Liver (tissue), 9 donors: ENCODE results near the gene SETD5. TPM values are rescaled to one million over a fixed set of nuclear protein-coding genes. Genes with fewer than 3 reads are reported as not detected.
A peak's percentile ranks its signal among the peaks of the same experiment; 100 is the strongest.

Experiments
- DNase-seq: peaks from one replicate; pipeline ENCODE4 v3.0.0-alpha.2; 2017; ENCODE audit warnings: low spot score
- H3K27ac ChIP-seq, 2 donors: one replicate each; pipeline ENCODE4 v1.7.0; 2013; ENCODE audit warnings: inconsistent platforms in 2 of 2, low read length in 2 of 2, control low read depth in 1 of 2, low read depth in 1 of 2, mild to moderate bottlenecking in 1 of 2
- H3K27me3 ChIP-seq, 4 donors: one replicate each; pipeline versions ENCODE4 v1.6.1 to v1.7.0; 2013; ENCODE audit warnings: low read length in 3 of 4, inconsistent platforms in 1 of 4, mild to moderate bottlenecking in 1 of 4, moderate library complexity in 1 of 4; ENCODE audit not compliant: control insufficient read depth in 4 of 4, insufficient read depth in 4 of 4
- H3K36me3 ChIP-seq, 4 donors: one replicate each; pipeline versions ENCODE4 v1.6.1 to v1.7.0; 2013; ENCODE audit warnings: low read length in 3 of 4, mild to moderate bottlenecking in 3 of 4, low read depth in 1 of 4, moderate library complexity in 1 of 4; ENCODE audit not compliant: control insufficient read depth in 4 of 4, insufficient read depth in 3 of 4
- H3K4me1 ChIP-seq, 4 donors: one replicate each; pipeline versions ENCODE4 v1.6.1 to v1.7.0; 2013; ENCODE audit warnings: low read length in 3 of 4, mild to moderate bottlenecking in 3 of 4, moderate library complexity in 1 of 4; ENCODE audit not compliant: control insufficient read depth in 4 of 4, insufficient read depth in 4 of 4
- H3K4me3 ChIP-seq, 3 donors: one replicate each; pipeline versions ENCODE4 v1.6.1 to v1.7.0; 2013; ENCODE audit warnings: low read length in 3 of 3, control low read depth in 1 of 3, low read depth in 1 of 3, mild to moderate bottlenecking in 1 of 3
- H3K9ac ChIP-seq, 2 donors: one replicate each; pipeline ENCODE4 v1.7.0; 2013; ENCODE audit warnings: low read length in 2 of 2, mild to moderate bottlenecking in 2 of 2, moderate library complexity in 2 of 2, control low read depth in 1 of 2, low read depth in 1 of 2
- H3K9me3 ChIP-seq, 4 donors: one replicate each; pipeline versions ENCODE4 v1.6.1 to v1.7.0; 2013; ENCODE audit warnings: low read length in 3 of 4; ENCODE audit not compliant: control insufficient read depth in 4 of 4
- ATF3 ChIP-seq: IDR thresholded peaks from 2 replicates; pipeline ENCODE4 v1.6.1; 2016; ENCODE audit warnings: antibody characterized with exemption
- CTCF ChIP-seq: fragments of 150-350 bp; IDR thresholded peaks from 2 replicates; pipeline ENCODE4 v1.5.1; 2017; ENCODE audit warnings: improper control_type of control experiment, low read depth, low read length; ENCODE audit not compliant: missing input control
- EGR1 ChIP-seq, 2 donors: IDR thresholded peaks; 2 replicates each; pipeline ENCODE4 v1.6.1; 2016 to 2018; ENCODE audit warnings: antibody characterized with exemption in 2 of 2, low read depth in 2 of 2
- FOXA2 ChIP-seq: IDR thresholded peaks from 2 replicates; pipeline ENCODE4 v1.6.1; 2016; ENCODE audit warnings: antibody characterized with exemption
- GABPA ChIP-seq, 2 donors: IDR thresholded peaks in 1 of 2; conservative IDR thresholded peaks in 1 of 2; 2 replicates each; pipeline ENCODE4 v1.6.1; 2016; ENCODE audit warnings: antibody characterized with exemption in 2 of 2, mild to moderate bottlenecking in 1 of 2, moderate library complexity in 1 of 2
- HNF4A ChIP-seq, 2 donors: conservative IDR thresholded peaks; 2 replicates each; pipeline ENCODE4 v1.6.1; 2016; ENCODE audit warnings: antibody characterized with exemption in 2 of 2, mild to moderate bottlenecking in 2 of 2
- HNF4G ChIP-seq: IDR thresholded peaks from 2 replicates; pipeline ENCODE4 v1.6.1; 2016; ENCODE audit warnings: antibody characterized with exemption
- JUND ChIP-seq, 2 donors: IDR thresholded peaks; 2 replicates each; pipeline ENCODE4 v1.6.1; 2016; ENCODE audit warnings: antibody characterized with exemption in 2 of 2
- MAX ChIP-seq: IDR thresholded peaks from 2 replicates; pipeline ENCODE4 v1.6.1; 2016; ENCODE audit warnings: antibody characterized with exemption
- NR2F2 ChIP-seq: IDR thresholded peaks from 2 replicates; pipeline ENCODE4 v1.6.1; 2016; ENCODE audit warnings: antibody characterized with exemption
- RAD21 ChIP-seq, 2 donors: IDR thresholded peaks; 2 replicates each; pipeline ENCODE4 v1.6.1; 2016; ENCODE audit warnings: antibody characterized with exemption in 2 of 2, mild to moderate bottlenecking in 2 of 2
- REST ChIP-seq: IDR thresholded peaks from 2 replicates; pipeline ENCODE4 v1.6.1; 2016; ENCODE audit warnings: antibody characterized with exemption, mild to moderate bottlenecking
- RXRA ChIP-seq, 2 donors: IDR thresholded peaks; 2 replicates each; pipeline ENCODE4 v1.6.1; 2017 to 2018; ENCODE audit warnings: antibody characterized with exemption in 2 of 2, mild to moderate bottlenecking in 1 of 2
- TAF1 ChIP-seq: conservative IDR thresholded peaks from 2 replicates; pipeline ENCODE4 v1.6.1; 2016; ENCODE audit warnings: antibody characterized with exemption, mild to moderate bottlenecking
- YY1 ChIP-seq: IDR thresholded peaks from 2 replicates; pipeline ENCODE4 v1.6.1; 2016; ENCODE audit warnings: antibody characterized with exemption, mild to moderate bottlenecking
- ZBTB33 ChIP-seq: IDR thresholded peaks from 2 replicates; pipeline ENCODE4 v1.6.1; 2016; ENCODE audit warnings: antibody characterized with exemption
- WGBS: extraction: QIAGEN DNeasy Blood & Tissue Kit; methylation state at CpG from one replicate; pipeline ENCODE4 v1.1.7; 2013; 5-methylcytosine and 5-hydroxymethylcytosine counted together
- polyA plus RNA-seq, 2 donors: library from polyadenylated mRNA; stranded (reverse) in 1 of 2; unstranded in 1 of 2; fragments of 200-250 nt in 1 of 2; fragments of >200 nt in 1 of 2; fragmentation: Nextera tagmentation in 1 of 2; extraction: Ambion mirVana in 1 of 2; gene quantifications; one replicate each; pipeline versions ENCODE4 v1.2.1 to v1.2.3, GENCODE V29; 2013 to 2015
- total RNA-seq, 2 donors: library from RNA; depleted of rRNA; stranded (reverse); fragments of >200 nt; gene quantifications; one replicate each; pipeline ENCODE4 v1.2.3, GENCODE V29; 2014
- donor health status: healthy.
- donor health status: healthy.
- donor health status: healthy.
- donor health status: healthy.
- donor health status: healthy.

Gene SETD5
- total and polyA plus RNA-seq, 4 donors: 17.9 to 76.6 (median 24.3) TPM

- Histone ChIP-seq H3K9me3 (no peaks in the 10 kb centered on the region), H3K9ac (peak overlapping the region; percentile 34 to 93), H3K36me3 (peaks cover 6 to 19% (median 12%) of the 10 kb centered on the region in 4 donors), H3K27ac (peak overlapping the region; percentile 85 to 98), H3K4me3 (peak overlapping the region; percentile 64 to 96 (median 68)), H3K27me3 (no peaks in the 10 kb centered on the region), H3K4me1 (peaks cover 2 to 37% (median 31%) of the 10 kb centered on the region in 4 donors)
- DNase-seq: no peak
- no peak for TF ChIP-seq REST
- no peak for TF ChIP-seq HNF4A (conservative IDR thresholded peaks at IDR 0.05)
- 14% methylated on average over 15 of the region's 15 CpGs for WGBS
Observed at GRCh38 chr3:9395570-9396300, 1.7 kb upstream of the SETD5 start.

- no peak for DNase-seq
- no peak for TF ChIP-seq ZBTB33
- TF ChIP-seq ATF3: no peak
- no peak for TF ChIP-seq NR2F2
- TF ChIP-seq HNF4A (conservative IDR thresholded peaks at IDR 0.05): no peak
- no peak for TF ChIP-seq YY1
- TF ChIP-seq JUND (IDR thresholded peaks at IDR 0.05): no peak
- no peak for TF ChIP-seq RXRA (IDR thresholded peaks at IDR 0.05)
- TF ChIP-seq HNF4G: no peak
- no peak for TF ChIP-seq FOXA2
- TF ChIP-seq RAD21 (IDR thresholded peaks at IDR 0.05): no peak
- no peak for TF ChIP-seq EGR1 (IDR thresholded peaks at IDR 0.05; ENCODE audit: low read depth in 2 of 2)
- TF ChIP-seq GABPA (IDR thresholded peaks at IDR 0.05 in 1 of 2, conservative IDR thresholded peaks at IDR 0.05 in 1 of 2): no peak
- no peak for TF ChIP-seq REST
- no peak for TF ChIP-seq TAF1
- no peak for TF ChIP-seq MAX
- no peak for TF ChIP-seq CTCF
- 1% methylated on average over 25 of the region's 25 CpGs for WGBS
Observed at GRCh38 chr3:9396301-9396631, 1.1 kb upstream of the SETD5 start.

More at GRCh38 chr3:9396301-9396631, 1.1 kb upstream of the SETD5 start:
- peak overlapping the region; percentile 64 to 96 (median 68) for H3K4me3 ChIP-seq
- peaks cover 2 to 16% (median 11%) of the 10 kb centered on the region in 4 donors for H3K36me3 ChIP-seq
- peak overlapping the region; percentile 34 to 93 for H3K9ac ChIP-seq
- peak overlapping the region; percentile 85 to 98 for H3K27ac ChIP-seq
- H3K4me1 ChIP-seq: peaks cover 2 to 43% (median 36%) of the 10 kb centered on the region in 4 donors
- H3K27me3 ChIP-seq: no peaks in the 10 kb centered on the region
- no peaks in the 10 kb centered on the region for H3K9me3 ChIP-seq
